HG03159 (cell line): ENCODE measurements around the gene DNAAF5.

ENCODE experiments used
- ATAC-seq: cut with Tn5 transposase; IDR thresholded peaks from one replicate; pipeline ENCODE4 v1.9.1; 2021; ENCODE audit warnings: mild to moderate bottlenecking, moderate library complexity; ENCODE audit not compliant: unreplicated experiment

The DNAAF5 gene

DNA sequence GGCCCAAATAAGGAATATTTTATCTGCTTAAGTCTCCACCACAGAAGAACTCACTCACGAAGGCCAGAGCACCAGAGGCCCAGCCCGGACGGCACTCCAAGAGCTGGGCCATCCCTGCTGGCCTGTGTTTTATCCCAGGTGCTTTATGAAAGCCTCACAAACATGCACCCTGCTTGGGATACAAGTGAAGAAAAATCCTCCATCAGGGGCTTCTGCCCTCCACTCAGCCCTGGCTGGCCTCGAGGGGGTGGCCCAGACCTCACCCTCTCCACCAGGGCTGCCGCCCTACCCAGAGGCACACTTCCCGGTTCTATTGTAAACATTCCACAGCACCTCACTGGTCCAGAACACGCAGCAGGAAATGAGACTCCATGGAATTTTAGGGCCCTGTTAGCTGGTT lies 19.8 kb upstream of the DNAAF5 start:
- no peak for ATAC-seq

DNA sequence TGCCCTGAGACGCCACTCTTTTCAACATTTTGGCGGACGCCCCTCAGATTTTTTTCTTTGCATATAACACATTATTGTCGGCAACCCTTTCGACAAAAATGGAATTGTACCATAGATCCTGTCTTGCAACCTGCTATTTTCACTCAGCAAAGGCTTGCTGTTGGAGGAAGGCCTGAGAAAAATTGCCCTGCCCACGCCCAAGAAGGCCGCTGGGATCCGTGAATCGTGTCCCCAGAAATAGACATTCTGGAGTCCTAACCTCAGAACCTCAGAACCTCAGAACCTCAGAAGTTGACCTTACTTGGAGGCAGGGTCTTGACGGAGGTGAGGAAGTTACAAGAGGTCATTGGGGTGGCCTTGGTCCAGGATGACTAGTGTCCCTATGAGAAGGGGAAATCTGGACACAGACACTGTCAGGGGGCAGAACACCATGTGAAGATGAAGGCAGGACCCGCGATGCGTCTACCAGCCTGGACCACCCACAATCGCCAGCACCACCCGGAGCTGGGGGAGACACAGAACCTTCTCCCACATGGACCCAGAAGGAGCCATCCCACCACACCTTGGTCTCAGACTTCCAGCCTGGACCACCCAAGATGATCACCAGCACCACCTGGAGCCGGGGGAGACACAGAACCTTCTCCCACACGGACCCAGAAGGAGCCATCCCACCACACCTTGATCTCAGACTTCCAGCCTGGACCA lies 19.1 kb upstream of the DNAAF5 start:
- ATAC-seq, result no peak

DNA sequence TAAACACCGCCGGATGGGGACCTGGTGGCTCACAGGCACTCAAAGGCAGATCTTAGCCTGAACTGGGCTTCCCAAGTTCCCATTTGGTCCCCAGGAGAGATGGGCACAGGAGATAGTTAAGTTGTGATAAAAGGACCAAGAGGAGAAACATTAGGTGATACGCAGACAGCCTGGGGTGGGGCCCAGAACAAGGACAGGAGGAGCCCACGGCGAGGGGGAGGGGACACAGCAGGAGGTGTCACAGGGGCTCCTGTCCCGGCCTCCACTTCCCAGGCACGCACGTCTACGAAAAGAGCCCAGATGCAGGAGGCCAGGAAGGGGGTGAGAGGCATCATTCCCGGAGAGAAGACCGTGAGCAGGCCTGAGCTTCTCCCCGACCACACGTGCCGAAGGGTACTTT lies 16.3 kb upstream of the DNAAF5 start:
- no peak for ATAC-seq

DNA sequence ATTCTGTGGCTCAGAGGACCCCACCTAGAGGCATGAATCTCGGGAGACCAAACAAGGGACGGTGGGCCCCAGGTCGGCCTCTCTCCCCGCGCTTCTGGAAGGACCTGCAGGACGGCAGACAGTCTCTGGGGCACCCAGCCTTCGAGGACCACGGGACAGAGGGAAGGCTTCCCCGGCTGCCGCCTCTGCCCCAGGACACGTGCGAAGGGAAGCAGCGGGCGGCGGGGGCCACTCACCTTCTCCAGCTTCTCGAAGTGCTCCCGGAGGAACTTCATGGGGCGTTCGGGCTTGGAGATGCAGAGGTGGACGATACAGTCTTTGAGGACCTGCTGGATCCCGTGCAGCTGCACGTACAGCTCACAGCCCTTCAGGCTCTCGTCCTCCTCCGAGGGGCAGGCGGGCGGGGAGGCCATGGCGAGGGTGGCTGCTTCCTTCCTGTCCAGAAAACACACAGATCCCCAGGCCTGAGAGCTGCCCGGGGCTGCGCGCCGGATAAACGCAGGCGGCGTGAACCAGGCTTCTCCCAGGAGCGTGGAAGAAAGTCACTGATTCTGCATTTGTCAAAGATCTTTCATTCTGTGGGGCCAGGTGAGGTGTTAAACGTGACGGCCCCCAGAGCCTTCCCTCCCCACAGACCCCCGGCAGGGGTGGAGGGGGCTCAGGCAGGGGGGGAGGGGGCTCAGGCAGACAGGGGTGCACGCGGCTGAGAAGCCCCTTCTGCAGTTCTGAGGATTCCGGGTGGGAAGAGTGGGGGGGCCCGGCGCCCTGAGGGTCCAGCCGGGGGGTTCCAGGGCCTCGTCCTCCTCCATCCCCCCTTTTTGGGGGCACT lies 15.2 kb upstream of the DNAAF5 start:
- no peak for ATAC-seq

DNA sequence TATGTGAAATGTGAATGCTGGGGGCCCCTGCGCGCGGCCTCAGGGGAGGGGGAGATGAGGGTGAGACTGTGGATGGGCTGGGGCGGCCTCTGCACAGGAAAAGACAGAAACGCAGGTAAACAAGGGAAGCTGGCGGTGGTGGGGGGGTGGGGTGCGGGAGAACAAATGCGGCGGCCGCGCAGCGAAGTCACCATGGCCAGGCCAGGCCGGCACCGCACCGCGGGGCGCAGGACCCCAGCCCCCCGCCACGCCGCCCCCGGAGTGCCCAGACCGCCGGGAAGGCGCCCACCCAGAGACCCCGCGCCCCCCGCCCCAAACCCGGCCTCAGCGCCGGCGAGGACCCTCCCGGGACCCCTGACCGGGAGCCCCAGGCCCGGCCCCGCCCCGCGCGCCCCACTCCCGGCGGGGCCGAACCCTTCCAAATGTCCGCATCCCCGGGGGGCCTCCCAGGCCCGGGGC lies 14.5 kb upstream of the DNAAF5 start:
- no peak for ATAC-seq

DNA sequence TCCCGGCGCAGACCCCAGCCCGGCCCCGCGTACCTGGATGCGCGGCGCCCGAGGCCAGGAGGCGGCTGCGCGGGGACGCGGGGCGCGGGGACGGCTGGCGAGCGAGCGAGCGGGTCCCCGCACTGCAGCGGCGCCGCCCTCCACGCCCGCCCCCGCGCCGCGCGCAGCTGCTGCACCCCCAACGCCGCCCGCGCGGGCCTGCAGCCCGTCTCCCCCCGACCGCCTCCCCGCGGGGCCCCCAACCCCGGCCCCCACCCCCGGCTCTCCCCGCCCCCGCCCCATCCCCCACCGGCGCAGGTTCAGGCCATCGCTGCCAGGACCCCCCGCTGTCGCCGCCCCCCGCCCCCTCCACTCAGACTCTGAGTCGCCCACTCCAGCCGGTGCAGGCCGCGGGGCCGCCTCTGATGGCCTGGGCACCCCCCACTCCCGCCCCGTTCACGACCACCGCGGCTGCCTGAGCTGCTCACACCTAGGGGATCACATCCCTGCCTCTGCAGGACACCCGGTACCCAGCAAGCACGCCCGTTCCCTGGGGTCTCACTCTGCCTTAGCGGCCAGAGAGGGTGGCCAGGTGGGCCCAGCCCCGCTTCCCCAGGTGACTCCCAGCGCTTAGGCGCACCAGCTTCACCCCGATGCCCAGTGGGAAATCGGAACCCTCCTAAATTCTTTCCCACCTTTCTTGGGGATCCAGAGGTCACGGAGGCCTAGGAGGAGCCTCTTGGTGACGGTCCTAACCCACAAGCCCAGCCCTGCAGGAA lies 13.9 kb upstream of the DNAAF5 start:
- ATAC-seq, result no peak

DNA sequence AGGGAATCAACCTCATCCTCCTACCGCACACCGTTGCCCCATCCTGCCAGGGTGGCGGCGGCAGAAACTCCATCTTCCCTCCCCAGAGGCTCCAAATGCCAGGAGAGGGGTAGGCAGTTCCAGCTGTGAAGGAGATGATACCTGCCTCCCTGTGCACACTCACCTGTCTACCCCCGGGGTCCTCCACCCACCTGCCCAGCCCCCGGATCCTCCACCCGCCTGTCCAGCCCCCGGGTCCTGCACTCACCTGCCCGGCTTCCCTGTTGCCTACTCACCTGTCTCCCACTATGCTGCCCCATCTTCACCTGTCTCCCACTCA lies 13.4 kb upstream of the DNAAF5 start:
- no peak for ATAC-seq

DNA sequence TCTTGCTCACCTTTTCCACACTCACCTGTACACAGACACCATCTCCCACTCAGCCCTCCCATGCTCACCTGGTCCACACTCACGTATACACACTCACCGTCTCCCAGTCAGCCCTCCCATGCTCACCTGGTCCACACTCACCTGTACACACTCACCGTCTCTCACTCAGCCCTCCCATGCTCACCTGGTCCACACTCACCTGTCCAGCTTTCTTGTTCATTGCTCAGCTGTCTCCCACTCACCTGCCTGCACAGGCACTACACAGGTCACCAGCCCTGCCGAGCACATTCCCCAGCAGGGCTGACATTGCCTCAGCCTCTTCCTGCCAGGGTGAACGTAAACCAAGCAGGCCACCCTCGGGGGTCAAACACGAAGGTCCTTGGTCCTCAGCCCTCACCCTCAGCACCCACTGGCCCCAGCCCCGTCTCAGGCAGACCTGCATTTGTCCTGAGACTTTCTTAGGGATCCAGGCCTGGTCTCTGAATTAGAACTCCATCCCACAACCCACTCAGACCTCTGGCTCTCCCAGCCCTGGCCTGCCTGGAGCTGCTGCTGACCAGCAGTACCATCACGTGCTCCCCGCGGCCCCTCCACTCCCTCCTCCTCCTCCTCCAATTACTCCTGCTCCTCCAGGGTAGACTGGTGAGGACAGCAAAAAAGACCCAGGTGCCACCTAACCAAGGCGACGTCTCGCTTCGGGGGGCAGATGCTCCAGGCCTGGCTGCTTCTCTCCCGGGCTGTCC lies 12.8 kb upstream of the DNAAF5 start:
- ATAC-seq, result no peak

DNA sequence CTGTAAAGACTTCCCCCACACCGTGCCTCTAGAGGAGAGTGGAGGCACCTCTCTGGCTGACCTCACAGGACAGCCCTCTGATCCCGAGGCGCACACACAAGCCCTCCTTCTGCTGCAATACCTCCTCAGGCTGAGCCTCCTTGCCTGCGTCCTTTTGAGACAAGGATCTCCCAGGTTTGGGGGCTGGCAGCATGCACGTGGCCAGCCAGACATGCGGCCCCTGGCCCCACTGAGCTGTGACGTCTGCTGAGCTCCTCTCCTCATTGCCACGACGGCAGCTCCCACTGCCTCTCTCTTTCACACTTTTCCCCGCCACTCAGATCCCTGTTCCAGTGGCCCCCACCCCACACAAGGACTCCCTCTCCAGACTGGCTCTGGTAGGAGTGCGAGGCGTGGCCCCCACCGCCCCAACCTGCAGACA lies 12.2 kb upstream of the DNAAF5 start:
- no peak for ATAC-seq

DNA sequence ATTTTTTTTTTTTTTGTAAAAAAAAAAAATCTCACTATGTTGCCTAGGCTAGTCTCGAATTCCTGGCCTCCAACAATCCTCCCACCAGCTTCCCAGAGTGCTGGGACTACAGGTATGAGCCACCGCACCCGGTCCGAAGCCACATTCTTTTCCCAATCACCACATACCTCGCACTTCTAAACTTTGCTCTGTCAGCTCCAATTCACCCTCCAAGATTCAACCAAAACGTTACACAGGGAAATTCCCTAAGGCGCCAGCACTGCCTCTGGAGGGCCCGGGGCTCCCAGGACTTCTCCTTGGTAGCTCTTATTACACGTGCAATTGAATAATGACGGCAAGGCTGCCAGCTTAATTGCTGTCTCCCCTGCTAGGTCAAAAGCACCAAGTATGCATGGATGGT lies 10.3 kb upstream of the DNAAF5 start:
- ATAC-seq, result no peak

DNA sequence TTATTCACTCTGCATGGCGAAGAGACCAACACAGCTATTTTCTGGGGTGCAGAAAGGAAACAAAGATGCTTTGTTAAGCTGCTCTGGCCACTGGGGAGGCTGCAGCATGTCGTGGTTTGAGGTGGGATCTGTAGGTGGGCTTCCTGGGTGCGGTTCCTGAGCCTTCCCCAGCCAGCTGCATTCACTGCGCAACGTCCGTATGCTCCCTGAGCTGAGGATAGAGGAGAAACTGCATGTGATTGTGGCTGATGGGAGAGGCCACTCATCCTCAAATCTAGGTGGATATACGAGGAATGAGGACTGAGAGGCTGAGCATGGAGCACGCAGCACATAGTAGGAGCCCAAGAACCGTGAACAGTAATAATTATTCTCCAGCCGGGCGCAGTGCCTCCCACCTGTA lies 9.9 kb upstream of the DNAAF5 start:
- no peak for ATAC-seq

DNA sequence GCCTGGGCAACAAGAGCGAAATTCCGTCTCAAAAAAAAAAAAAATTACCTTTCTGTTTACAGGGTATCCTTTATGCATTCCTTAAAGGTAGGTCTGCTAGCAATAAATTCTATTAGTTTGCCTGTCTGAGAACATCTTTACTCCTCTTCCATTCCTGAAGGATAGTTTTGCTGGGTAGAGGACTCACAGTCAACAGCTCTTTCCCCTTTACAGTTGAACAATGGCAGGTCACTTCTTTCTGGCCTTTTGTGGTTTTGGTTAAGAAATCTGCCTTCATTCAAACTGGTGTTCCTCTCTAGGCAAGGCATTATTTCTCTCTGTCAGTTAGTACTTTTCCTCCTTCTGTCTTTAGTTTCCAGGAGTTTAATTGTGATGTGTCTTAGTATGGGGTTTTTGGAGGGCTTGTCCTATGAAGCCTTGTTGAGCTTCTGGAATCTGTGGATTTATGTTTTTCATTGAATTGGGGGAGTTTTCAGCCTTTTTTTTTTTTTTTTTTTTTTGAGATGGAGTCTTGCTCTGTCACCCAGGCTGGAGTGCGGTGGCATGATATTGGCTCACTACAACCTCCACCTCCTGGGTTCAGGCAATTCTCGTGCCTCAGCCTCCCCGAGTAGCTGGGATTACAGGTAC lies 4.8 kb upstream of the DNAAF5 start:
- no peak for ATAC-seq

DNA sequence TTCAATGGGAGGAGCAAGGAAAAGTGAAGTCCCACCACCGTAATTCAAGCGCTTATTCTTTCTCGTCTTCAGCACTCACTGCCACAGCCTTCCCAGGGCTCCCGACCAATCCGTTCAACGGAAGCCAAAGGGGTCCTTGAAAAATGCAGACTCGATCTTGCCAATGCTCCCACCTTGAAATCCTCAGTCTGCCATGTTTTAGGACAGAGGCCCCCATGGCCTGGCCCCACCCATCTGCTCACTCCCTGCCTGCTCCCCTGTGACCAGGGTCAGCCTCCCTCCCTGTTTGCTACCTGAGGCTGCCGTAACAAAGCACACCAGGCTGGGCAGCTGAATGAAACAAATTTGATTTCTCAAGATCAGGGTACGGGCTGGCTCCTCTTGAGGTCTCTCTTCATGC lies 3.0 kb upstream of the DNAAF5 start:
- no peak for ATAC-seq

DNA sequence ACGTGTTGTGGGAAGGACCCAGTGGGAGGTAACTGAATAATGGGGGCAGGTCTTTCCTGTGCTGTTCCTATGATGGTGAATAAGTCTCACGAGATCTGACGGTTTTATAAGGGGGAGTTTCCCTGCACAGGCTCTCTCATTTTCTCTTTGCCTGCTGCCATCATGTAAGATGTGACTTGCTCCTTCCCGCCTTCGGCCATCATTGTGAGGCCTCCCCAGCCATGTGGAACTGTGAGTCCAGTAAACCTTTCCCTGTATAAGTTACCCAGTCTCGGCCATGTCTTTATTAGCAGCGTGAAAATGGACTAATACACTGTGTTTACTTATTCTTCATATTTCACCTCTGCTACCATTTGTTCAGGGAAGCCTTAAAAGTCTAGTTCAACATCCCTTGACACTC lies 2.2 kb upstream of the DNAAF5 start:
- no peak for ATAC-seq

DNA sequence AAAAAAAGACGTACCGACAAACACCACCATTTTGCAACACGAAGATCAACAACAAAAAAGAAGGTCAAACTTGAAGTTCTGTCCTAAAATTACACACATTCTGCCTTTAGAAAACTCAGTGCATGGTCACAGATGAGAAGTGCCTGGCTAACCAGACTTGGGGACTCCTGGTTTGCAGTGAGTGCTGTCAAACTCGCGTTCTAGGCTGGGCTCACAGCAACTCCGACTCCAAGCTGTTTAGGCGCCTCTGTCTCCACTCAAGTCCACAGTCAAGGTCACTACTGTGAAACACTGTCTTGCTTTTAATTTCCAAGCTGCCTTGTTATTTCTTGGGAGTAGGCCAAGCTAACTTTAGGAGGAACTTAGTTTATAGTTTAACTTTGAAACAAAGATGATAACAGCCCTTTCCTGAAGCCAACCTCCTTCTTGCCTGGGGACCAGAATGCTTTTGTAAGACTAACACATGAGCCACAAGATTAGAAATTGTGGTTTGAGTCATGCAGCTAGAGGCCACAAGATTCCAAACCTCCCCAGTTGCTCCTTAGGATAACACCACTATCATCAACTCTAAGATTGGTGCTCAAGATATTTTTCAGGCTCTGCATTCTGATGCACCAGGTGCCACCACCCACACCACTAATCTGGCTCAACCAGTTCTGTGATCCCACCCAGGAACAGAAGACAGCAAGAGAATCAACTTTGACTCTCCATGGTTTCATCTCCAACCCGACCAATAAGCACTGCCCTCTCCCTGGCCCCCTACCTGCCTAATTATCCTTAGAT lies 1.1 kb upstream of the DNAAF5 start:
- ATAC-seq, result no peak

DNA sequence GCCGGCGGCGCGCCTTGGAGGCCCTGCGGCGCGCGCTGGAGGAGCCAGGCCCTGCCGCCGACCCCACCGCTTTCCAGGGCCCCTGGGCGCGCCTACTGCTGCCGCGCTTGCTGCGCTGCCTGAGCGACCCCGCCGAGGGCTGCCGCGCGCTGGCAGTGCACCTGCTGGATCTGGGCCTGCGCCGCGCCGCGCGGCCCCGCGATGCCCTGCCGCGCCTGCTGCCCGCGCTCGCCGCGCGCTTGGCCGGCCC lies 280 bp downstream of the DNAAF5 start:
- peak; percentile 15 for ATAC-seq

DNA sequence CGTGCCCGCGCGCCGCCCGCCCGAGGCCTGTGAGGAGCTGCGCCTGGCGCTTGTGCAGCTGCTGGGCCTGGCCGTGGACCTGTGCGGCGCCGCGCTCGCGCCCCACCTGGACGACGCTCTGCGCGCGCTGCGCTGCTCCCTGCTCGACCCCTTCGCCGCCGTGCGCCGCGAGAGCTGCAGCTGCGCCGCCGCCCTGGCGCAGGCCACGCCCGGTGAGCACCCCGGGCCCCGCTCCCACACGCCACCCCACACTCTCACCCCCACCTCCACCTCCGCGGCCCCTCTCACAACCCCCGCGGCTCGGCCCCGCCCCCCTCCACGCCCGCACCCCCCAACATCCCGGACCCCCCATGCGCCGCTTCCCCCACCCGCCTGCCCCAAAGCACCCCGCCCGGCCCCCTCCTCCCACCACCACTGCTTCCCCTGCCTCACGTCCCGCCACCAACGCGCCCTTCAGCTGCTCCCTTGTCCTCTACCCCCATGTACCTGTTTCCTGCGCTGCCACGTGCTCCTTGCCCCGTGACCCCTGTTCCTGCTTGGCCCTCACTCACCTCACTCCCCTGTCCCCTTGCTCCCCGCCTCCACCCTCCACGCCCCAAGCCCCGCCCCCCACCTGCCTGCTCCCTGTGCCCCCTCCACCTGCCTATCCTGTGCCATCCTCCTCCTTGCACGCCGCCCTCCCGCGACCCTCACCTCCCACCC lies 756 bp downstream of the DNAAF5 start, which contains the start of gene PRKAR1B:
Gene PRKAR1B, minus strand, starts transcription at position 178 of the 702 bp plus-strand sequence. CDS start 15,776 bp downstream, outside the sequence.
- peak; percentile 41 for ATAC-seq

DNA sequence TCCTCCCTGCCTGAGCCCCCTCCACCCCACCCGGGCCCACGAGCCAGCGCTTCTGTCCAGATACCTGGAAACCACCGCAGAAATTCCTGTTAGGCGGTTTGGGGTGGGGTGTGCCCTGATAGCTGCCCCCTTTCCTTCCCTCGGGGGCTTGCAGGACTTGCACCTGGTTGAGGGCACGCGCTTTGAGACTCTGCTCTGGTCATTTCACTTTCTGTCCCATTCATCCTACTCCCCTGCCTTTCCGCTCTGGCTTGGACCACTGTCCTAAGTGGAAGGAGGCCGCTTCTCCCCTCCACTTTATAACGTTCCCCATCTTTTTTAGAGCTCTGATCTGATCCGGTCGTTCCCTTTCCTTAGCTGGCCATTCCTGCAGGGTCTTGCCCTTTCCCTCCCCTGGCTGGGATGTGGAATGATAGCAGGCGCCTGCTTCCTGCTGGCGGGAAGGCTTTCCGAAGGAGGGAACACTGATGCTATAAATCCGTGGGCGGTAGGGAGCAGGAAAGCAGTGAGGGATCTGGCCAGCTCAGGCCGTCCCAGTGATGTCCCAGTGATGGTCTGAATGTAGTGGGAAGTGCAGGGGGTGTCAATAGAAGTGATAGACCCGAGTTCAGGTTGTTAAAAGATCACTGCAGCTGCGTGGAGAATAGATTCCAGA lies 1.4 kb downstream of the DNAAF5 start:
- no peak for ATAC-seq

DNA sequence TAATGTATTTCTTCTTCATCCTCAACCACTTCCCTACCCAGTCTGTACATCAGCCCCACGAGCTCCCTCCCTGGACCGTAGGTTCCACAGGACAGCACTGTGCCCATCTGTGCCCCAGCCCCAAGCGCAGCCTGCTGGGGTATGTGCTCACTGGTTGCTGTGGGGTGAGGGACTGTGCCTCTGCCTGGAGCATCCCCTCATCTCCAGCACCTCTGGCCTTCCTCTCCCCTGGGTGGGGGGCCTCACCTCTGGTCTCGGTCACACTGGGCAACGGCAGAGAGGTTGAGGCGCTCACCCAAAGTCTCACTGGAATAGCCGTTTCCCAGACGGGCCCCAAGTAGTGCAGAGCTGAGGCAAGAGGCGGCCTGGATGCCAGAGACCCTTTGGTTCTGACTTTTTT lies 2.1 kb downstream of the DNAAF5 start:
- no peak for ATAC-seq
